Keratinocyte (primary cell): ENCODE data around the gene CAMKMT. TPM values are rescaled to one million over a fixed set of nuclear protein-coding genes. Genes with fewer than 3 reads are reported as not detected.

Experiments used
- DNase-seq: peaks from one replicate; pipeline ENCODE4 v3.0.0-alpha.2; 2011; ENCODE audit warnings: low read depth, missing footprints, low spot score
- FAIRE-seq: peaks from 2 replicates; lab custom pipeline; 2011; peaks lifted over from hg19 to GRCh38; lab: Jason Lieb, UNC
- H2AFZ ChIP-seq: 2 replicates; pipeline ENCODE4 v1.6.0; 2012; ENCODE audit warnings: low read length, control low read depth, inconsistent platforms; ENCODE audit not compliant: control insufficient read depth
- H3K27ac ChIP-seq: 2 replicates; pipeline ENCODE4 v1.5.1; 2011; ENCODE audit warnings: low read length; ENCODE audit not compliant: control insufficient read depth, insufficient read depth
- H3K27me3 ChIP-seq: 3 replicates; pipeline ENCODE4 v1.6.0; 2011; ENCODE audit warnings: low read length; ENCODE audit not compliant: control insufficient read depth, insufficient read depth; ENCODE audit errors: extremely low read depth
- H3K36me3 ChIP-seq, 2 experiments: 2 replicates in 1 of 2; 3 replicates in 1 of 2; pipeline ENCODE4 v1.5.1; 2011; ENCODE audit warnings: low read length in 2 of 2, mild to moderate bottlenecking in 1 of 2; ENCODE audit not compliant: control insufficient read depth in 2 of 2, insufficient read depth in 2 of 2; ENCODE audit errors: extremely low read depth in 1 of 2
- H3K4me1 ChIP-seq: 3 replicates; pipeline ENCODE4 v1.5.1; 2011; ENCODE audit warnings: low read length; ENCODE audit not compliant: control insufficient read depth, insufficient read depth; ENCODE audit errors: extremely low read depth
- H3K4me2 ChIP-seq: 3 replicates; pipeline ENCODE4 v1.6.0; 2011; ENCODE audit warnings: low read depth, low read length; ENCODE audit not compliant: control insufficient read depth, insufficient read depth; ENCODE audit errors: extremely low read depth
- H3K4me3 ChIP-seq, 3 experiments: fragments of 200-600 bp in 1 of 3; sonication (generic) in 1 of 3; 2 replicates in 2 of 3; 3 replicates in 1 of 3; pipeline ENCODE4 v1.5.1; 2011 to 2016; ENCODE audit warnings: low read length in 3 of 3, mild to moderate bottlenecking in 3 of 3, control low read depth in 2 of 3, inconsistent platforms in 1 of 3, low read depth in 1 of 3, mixed read lengths in 1 of 3, mixed run types in 1 of 3, moderate library complexity in 1 of 3; ENCODE audit not compliant: control insufficient read depth in 2 of 3, insufficient read depth in 2 of 3; ENCODE audit errors: extremely low read depth in 1 of 3
- H3K79me2 ChIP-seq: 2 replicates; pipeline ENCODE4 v1.6.0; 2012; ENCODE audit warnings: low read length; ENCODE audit not compliant: control insufficient read depth, insufficient read depth
- H3K9ac ChIP-seq: 3 replicates; pipeline ENCODE4 v1.6.0; 2011; ENCODE audit warnings: low read length; ENCODE audit not compliant: control insufficient read depth, insufficient read depth; ENCODE audit errors: extremely low read depth
- H3K9me1 ChIP-seq: 3 replicates; pipeline ENCODE4 v1.6.0; 2011; ENCODE audit warnings: low read length; ENCODE audit not compliant: control insufficient read depth, insufficient read depth; ENCODE audit errors: extremely low read depth
- H3K9me3 ChIP-seq: 2 replicates; pipeline ENCODE4 v1.5.1; 2012; ENCODE audit warnings: low read depth, low read length; ENCODE audit not compliant: control insufficient read depth
- H4K20me1 ChIP-seq: 3 replicates; pipeline ENCODE4 v1.6.0; 2011; ENCODE audit warnings: low read length; ENCODE audit not compliant: control insufficient read depth, insufficient read depth; ENCODE audit errors: extremely low read depth
- CTCF ChIP-seq, 3 experiments: IDR thresholded peaks in 1 of 3; conservative IDR thresholded peaks in 1 of 3; optimal IDR thresholded peaks in 1 of 3; 2 replicates in 2 of 3; 3 replicates in 1 of 3; pipeline versions ENCODE3 to v1.5.1; 2011; ENCODE audit warnings: low read length in 3 of 3, mild to moderate bottlenecking in 3 of 3, moderate library complexity in 2 of 3, control low read depth in 1 of 3, inconsistent platforms in 1 of 3; ENCODE audit not compliant: insufficient read depth in 2 of 3; ENCODE audit errors: extremely low read depth in 1 of 3
- EZH2 ChIP-seq: IDR thresholded peaks from one replicate; pipeline ENCODE4 v1.6.1; 2012; ENCODE audit warnings: inconsistent platforms, mild to moderate bottlenecking, low read length, moderate library complexity
- dilution Hi-C: fragments of 300-500 bp; cut with MboI; formaldehyde crosslinking; loops from one replicate; pipeline ENCODE4 v1.7.0; 2020; ENCODE audit warnings: low sequenced_read_pairs; ENCODE audit not compliant: extremely low pct_ligation_motif_present
- polyA plus RNA-seq, 5 experiments: library from polyadenylated mRNA; depleted of rRNA in 3 of 5; stranded (reverse) in 3 of 5; stranded (forward) in 1 of 5; unstranded in 1 of 5; fragments of >200 nt; gene quantifications; 1 replicate in 1 of 5; 2 replicates in 3 of 5; 3 replicates in 1 of 5; pipeline versions ENCODE4 v1.2.1 to v1.2.3, GENCODE V29; 2011 to 2012; ENCODE audit warnings: missing spikeins in 2 of 5, low read depth in 1 of 5, low replicate concordance in 1 of 5

The CAMKMT gene
- polyA plus RNA-seq, 1 donor (not counting 4 experiments of a cell fraction or from before 2014, with no cell fraction given): 9.9 TPM

- Histone ChIP-seq H3K79me2 (no peaks in the 10 kb centered on the region), H4K20me1 (no peaks in the 10 kb centered on the region), H3K9me1 (no peaks in the 10 kb centered on the region), H3K27ac (no peak overlapping the region), H3K27me3 (peaks cover 62% of the 10 kb centered on the region), H3K9ac (no peak overlapping the region), H2AFZ (no peak overlapping the region), H3K4me1 (no peaks in the 10 kb centered on the region), H3K4me3 (no peak overlapping the region), H3K36me3 (no peaks in the 10 kb centered on the region), H3K4me2 (no peak overlapping the region), H3K9me3 (no peaks in the 10 kb centered on the region)
- TF ChIP-seq EZH2 (no peak), CTCF (optimal IDR thresholded peaks at IDR 0.05 in 1 of 3, IDR thresholded peaks at IDR 0.05 in 1 of 3, conservative IDR thresholded peaks at IDR 0.05 in 1 of 3; ENCODE audit: extremely low read depth in 1 of 3, insufficient read depth in 2 of 3, low read length in 3 of 3) (no peak)
- no peak for DNase-seq
- dilution Hi-C loops: no loop called here
- no peak for FAIRE-seq
Observed at GRCh38 chr2:44807201-44808025, 445.7 kb downstream of the CAMKMT start.

GRCh38 chr2:44810892-44811530 is 449.3 kb downstream of the CAMKMT start:
- Histone ChIP-seq H3K9ac (no peak overlapping the region), H4K20me1 (no peaks in the 10 kb centered on the region), H3K4me2 (no peak overlapping the region), H3K4me3 (no peak overlapping the region), H3K79me2 (no peaks in the 10 kb centered on the region), H3K36me3 (no peaks in the 10 kb centered on the region), H3K9me1 (no peaks in the 10 kb centered on the region), H3K27me3 (peaks cover 39% of the 10 kb centered on the region), H2AFZ (no peak overlapping the region), H3K4me1 (no peaks in the 10 kb centered on the region), H3K9me3 (no peaks in the 10 kb centered on the region), H3K27ac (no peak overlapping the region)
- TF ChIP-seq CTCF (optimal IDR thresholded peaks at IDR 0.05 in 1 of 3, IDR thresholded peaks at IDR 0.05 in 1 of 3, conservative IDR thresholded peaks at IDR 0.05 in 1 of 3; ENCODE audit: extremely low read depth in 1 of 3, insufficient read depth in 2 of 3, low read length in 3 of 3): no peak
- no peak for TF ChIP-seq EZH2
- dilution Hi-C loops: no loop called here
- no peak for DNase-seq
- FAIRE-seq: no peak
